HepG2 (cell line): Measurements from ENCODE around the gene LIMCH1. TPM values are rescaled to one million over a fixed set of nuclear protein-coding genes. Genes with fewer than 3 reads are reported as not detected.

Experiments used
- DNMT1 ChIP-seq: sonication (generic); formaldehyde crosslinking; IDR thresholded peaks from 2 replicates; pipeline ENCODE4 v1.5.1; 2020; ENCODE audit warnings: mild to moderate bottlenecking, missing genetic modification reagents
- MEIS1 ChIP-seq: sonication (generic); formaldehyde crosslinking; IDR thresholded peaks from 2 replicates; pipeline ENCODE4 v1.9.0; 2021; ENCODE audit warnings: mild to moderate bottlenecking, missing genetic modification reagents, moderate library complexity, borderline replicate concordance
- NFKB2 ChIP-seq: sonication (generic); formaldehyde crosslinking; IDR thresholded peaks from 2 replicates; pipeline ENCODE4 v1.4.0; 2020; ENCODE audit warnings: missing genetic modification reagents, borderline replicate concordance
- ZFP82 ChIP-seq: sonication (generic); formaldehyde crosslinking; IDR thresholded peaks from 2 replicates; pipeline ENCODE4 v1.5.1; 2020; ENCODE audit warnings: mild to moderate bottlenecking, missing genetic modification reagents, borderline replicate concordance
- ZUFSP ChIP-seq: sonication (generic); formaldehyde crosslinking; IDR thresholded peaks from 2 replicates; pipeline ENCODE4 v1.9.0; 2021; ENCODE audit warnings: missing genetic modification reagents, mild to moderate bottlenecking, borderline replicate concordance
- polyA plus RNA-seq, 8 experiments: library from polyadenylated mRNA; depleted of rRNA in 3 of 8; stranded (reverse) in 7 of 8; unstranded in 1 of 8; fragments of >200 nt; fragmentation: Illumina TruSeq in 4 of 8; extraction: Trizol in 4 of 8; gene quantifications; 2 replicates each; pipeline versions ENCODE4 v1.2.1 to v1.2.3, GENCODE V29; 2011 to 2016; ENCODE audit warnings: low read depth in 4 of 8, missing spikeins in 1 of 8, mixed read lengths in 1 of 8; ENCODE audit not compliant: insufficient read depth in 1 of 8
- total RNA-seq, 5 experiments: library from RNA; depleted of rRNA; stranded (reverse); fragments of >200 nt; fragmentation: Illumina TruSeq; extraction: Trizol; gene quantifications; 2 replicates each; pipeline ENCODE4 v1.2.3, GENCODE V29; 2016; ENCODE audit warnings: low read depth in 1 of 5
- TF ChIP-seq, protein P1 (sequence below): sonication (generic); formaldehyde crosslinking; IDR thresholded peaks from 2 replicates; pipeline ENCODE4; 2020; ENCODE audit warnings: missing genetic modification reagents, mild to moderate bottlenecking, borderline replicate concordance
- TF ChIP-seq, protein P2 (sequence below): sonication (generic); formaldehyde crosslinking; IDR thresholded peaks from 2 replicates; pipeline ENCODE4 v1.4.0; 2020; ENCODE audit warnings: missing genetic modification reagents, borderline replicate concordance

The LIMCH1 gene
- total and polyA plus RNA-seq, 2 of the 13 experiments (the other 11 are each of a cell fraction or from before 2014, with no cell fraction given), result 0.04 TPM; not detected in 1

DNA sequence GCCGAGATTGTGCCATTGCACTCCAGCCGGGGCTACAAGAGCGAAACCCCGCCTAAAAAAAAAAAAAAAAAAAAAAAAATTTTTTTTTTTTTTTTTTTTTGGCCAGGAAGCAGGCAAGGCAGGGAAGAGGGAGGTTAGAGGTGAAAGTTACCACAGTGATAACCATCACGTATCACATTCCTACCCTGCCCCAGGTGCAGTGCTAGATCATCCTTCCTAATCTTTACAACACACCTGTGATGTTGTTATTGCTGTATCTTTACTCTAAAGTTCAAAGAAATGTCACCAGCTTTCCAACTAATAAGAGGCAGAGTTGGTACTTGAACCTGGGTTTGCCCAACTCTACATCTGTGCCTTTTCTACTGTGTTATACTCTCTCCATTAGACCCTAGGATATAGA lies 7.2 kb upstream of the LIMCH1 start (continued):
- TF ChIP-seq, protein P1, sequence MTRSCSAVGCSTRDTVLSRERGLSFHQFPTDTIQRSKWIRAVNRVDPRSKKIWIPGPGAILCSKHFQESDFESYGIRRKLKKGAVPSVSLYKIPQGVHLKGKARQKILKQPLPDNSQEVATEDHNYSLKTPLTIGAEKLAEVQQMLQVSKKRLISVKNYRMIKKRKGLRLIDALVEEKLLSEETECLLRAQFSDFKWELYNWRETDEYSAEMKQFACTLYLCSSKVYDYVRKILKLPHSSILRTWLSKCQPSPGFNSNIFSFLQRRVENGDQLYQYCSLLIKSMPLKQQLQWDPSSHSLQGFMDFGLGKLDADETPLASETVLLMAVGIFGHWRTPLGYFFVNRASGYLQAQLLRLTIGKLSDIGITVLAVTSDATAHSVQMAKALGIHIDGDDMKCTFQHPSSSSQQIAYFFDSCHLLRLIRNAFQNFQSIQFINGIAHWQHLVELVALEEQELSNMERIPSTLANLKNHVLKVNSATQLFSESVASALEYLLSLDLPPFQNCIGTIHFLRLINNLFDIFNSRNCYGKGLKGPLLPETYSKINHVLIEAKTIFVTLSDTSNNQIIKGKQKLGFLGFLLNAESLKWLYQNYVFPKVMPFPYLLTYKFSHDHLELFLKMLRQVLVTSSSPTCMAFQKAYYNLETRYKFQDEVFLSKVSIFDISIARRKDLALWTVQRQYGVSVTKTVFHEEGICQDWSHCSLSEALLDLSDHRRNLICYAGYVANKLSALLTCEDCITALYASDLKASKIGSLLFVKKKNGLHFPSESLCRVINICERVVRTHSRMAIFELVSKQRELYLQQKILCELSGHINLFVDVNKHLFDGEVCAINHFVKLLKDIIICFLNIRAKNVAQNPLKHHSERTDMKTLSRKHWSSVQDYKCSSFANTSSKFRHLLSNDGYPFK (CRISPR knock-in tag), result no peak
- no peak for TF ChIP-seq NFKB2 (CRISPR knock-in tag)
- TF ChIP-seq, protein P2, sequence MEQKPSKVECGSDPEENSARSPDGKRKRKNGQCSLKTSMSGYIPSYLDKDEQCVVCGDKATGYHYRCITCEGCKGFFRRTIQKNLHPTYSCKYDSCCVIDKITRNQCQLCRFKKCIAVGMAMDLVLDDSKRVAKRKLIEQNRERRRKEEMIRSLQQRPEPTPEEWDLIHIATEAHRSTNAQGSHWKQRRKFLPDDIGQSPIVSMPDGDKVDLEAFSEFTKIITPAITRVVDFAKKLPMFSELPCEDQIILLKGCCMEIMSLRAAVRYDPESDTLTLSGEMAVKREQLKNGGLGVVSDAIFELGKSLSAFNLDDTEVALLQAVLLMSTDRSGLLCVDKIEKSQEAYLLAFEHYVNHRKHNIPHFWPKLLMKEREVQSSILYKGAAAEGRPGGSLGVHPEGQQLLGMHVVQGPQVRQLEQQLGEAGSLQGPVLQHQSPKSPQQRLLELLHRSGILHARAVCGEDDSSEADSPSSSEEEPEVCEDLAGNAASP (CRISPR knock-in tag), result no peak
- no peak for TF ChIP-seq MEIS1 (CRISPR knock-in tag)
- TF ChIP-seq ZUFSP (CRISPR knock-in tag), result no peak
- TF ChIP-seq ZFP82 (CRISPR knock-in tag), result no peak
- TF ChIP-seq DNMT1 (CRISPR knock-in tag), result no peak
